Esophagus (tissue), 2 donors: ENCODE results near the gene TMPRSS11D. TPM values are rescaled to one million over a fixed set of nuclear protein-coding genes. Genes with fewer than 3 reads are reported as not detected.
A peak's percentile ranks its signal among the peaks of the same experiment; 100 is the strongest.

Experiments
- H3K27ac ChIP-seq, 2 donors: one replicate each; pipeline ENCODE4 v1.5.1; 2013; ENCODE audit warnings: low read depth in 2 of 2, mild to moderate bottlenecking in 2 of 2, inconsistent platforms in 1 of 2, low read length in 1 of 2, moderate library complexity in 1 of 2
- H3K27me3 ChIP-seq, 2 donors: one replicate each; pipeline ENCODE4 v1.6.1; 2013; ENCODE audit warnings: low read length in 2 of 2, control low read depth in 1 of 2, mild to moderate bottlenecking in 1 of 2; ENCODE audit not compliant: insufficient read depth in 2 of 2, control insufficient read depth in 1 of 2
- H3K36me3 ChIP-seq, 2 donors: one replicate each; pipeline ENCODE4 v1.6.1; 2013; ENCODE audit warnings: low read length in 1 of 2; ENCODE audit not compliant: control insufficient read depth in 2 of 2, insufficient read depth in 2 of 2
- H3K4me1 ChIP-seq, 2 donors: one replicate each; pipeline ENCODE4 v1.6.1; 2013; ENCODE audit warnings: low read length in 1 of 2; ENCODE audit not compliant: control insufficient read depth in 2 of 2, insufficient read depth in 2 of 2
- H3K4me3 ChIP-seq, 2 donors: one replicate each; pipeline ENCODE4 v1.5.1; 2013; ENCODE audit warnings: low read length in 2 of 2, mild to moderate bottlenecking in 2 of 2, low read depth in 1 of 2, moderate library complexity in 1 of 2
- H3K9me3 ChIP-seq, 2 donors: one replicate each; pipeline ENCODE4 v1.6.1; 2013; ENCODE audit warnings: mild to moderate bottlenecking in 2 of 2, low read depth in 1 of 2, low read length in 1 of 2, moderate library complexity in 1 of 2; ENCODE audit not compliant: control insufficient read depth in 2 of 2, insufficient read depth in 1 of 2
- WGBS, 2 donors: extraction: QIAGEN DNeasy Blood & Tissue Kit; methylation state at CpG; one replicate each; pipeline ENCODE4 v1.1.7; 2013; 5-methylcytosine and 5-hydroxymethylcytosine counted together
- polyA plus RNA-seq, 2 donors: library from polyadenylated mRNA; stranded (reverse); fragments of 200-250 nt; gene quantifications; one replicate each; pipeline ENCODE4 v1.2.3, GENCODE V29; 2013
- donor health status: healthy with polysubstance abuse.
- donor health status: Bipolar disorder and iron deficiency.

TMPRSS11D gene
- polyA plus RNA-seq, 2 donors, result 99.0 to 178 TPM

DNA sequence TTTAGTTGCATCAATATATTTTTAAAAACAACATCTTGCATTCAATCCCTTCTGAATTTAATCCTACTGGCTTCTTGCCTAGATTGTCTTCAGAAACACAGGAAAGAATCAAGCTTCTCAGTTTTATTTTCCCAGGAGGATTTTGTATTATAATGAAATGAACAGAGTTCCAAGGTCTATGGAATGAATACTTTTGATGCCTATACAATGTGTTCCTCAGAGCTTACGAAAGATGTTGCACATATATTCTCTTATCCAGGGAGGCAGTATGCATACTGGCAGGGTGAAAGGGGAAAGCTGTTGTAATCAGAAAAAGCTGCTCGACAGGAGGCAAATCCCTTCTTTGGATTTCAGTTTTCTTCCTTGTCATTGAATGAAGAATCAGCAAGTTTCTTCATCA lies 8.8 kb downstream of the TMPRSS11D start:
- Histone ChIP-seq H3K4me3 (peak overlapping the region in 1 of 2 donors; percentile 2), H3K27ac (peak overlapping the region; percentile 35 to 64), H3K9me3 (no peaks in the 10 kb centered on the region), H3K36me3 (no peaks in the 10 kb centered on the region), H3K27me3 (no peaks in the 10 kb centered on the region), H3K4me1 (no peaks in the 10 kb centered on the region)
- WGBS, 2 donors, result 35 to 46% methylated on average over 2 of the region's 2 CpGs

DNA sequence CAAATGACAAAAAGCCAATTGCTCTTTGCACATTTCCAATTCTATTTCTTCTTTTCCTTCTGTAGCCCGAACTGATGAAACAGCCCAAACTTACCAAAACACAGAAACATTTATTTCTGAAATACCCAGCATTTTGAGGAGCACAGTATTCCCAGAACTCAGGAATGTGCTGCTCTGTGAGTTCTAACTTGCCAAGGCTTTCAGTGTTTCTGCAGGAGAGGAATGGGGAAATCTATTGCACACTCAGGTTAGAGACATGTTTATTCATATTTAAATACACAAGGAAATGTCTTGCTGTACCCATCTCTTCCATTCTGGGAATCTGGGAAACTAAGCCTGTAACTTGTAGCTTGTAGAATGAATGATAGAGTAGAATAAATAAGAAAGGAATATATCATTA lies 10.7 kb downstream of the TMPRSS11D start:
- Histone ChIP-seq H3K27ac (no peak overlapping the region), H3K4me1 (no peaks in the 10 kb centered on the region), H3K4me3 (no peak overlapping the region), H3K27me3 (no peaks in the 10 kb centered on the region), H3K9me3 (no peaks in the 10 kb centered on the region), H3K36me3 (no peaks in the 10 kb centered on the region)
- 42 to 61% methylated on average over 1 of the region's 1 CpG for WGBS, 2 donors

DNA sequence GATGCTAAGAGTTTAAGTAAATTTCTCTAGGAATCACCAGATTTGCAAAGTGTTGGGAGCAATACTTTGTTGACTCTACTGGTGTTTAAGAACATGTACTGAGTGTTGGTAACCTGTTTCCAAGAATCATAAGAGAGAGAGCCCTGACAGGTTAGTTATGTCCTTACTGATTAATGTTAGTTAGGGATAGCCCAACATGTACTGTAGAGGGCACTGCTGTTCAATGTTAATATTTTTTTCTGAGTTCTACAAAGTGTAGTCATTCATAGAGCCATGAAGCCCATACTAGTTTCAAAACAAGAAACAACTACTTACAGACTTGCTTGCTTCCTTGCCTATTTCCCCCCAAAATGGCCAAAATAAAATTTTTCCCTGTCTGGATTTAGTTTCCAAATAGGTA lies 11.9 kb downstream of the TMPRSS11D start:
- H3K4me3 ChIP-seq, result no peak overlapping the region
- H3K9me3 ChIP-seq, result no peaks in the 10 kb centered on the region
- H3K4me1 ChIP-seq, result no peaks in the 10 kb centered on the region
- no peaks in the 10 kb centered on the region for H3K36me3 ChIP-seq
- H3K27me3 ChIP-seq, result no peaks in the 10 kb centered on the region
- H3K27ac ChIP-seq, result no peak overlapping the region

DNA sequence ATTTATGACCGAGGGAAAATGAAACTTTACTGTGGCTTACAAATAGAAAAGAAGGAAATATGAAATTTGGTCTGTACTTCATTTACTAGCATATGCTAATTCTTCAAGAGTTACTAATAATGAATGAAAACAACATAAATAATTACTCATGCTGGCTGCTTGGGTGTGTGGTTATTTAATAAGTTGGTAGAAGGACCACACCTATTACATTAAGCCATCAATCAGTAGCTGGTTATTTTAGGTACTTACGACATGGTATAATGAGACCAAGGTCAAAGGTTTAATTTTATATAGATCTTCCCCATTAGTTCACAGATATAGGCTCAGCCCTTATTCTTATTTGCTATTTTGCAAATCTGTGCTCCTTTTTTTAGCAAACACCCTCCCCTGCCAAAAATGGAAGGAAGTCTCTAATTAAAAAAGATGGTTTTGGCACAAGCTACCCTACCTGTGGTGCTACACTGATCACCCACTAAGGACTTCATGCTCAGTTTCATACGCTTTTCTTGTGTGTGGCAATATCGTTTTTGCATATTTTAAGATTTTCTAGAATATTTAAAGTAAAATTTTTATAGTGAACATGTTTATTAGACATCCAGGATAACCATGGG lies 14.1 kb downstream of the TMPRSS11D start:
- Histone ChIP-seq H3K4me1 (no peaks in the 10 kb centered on the region), H3K27ac (peak overlapping the region in 1 of 2 donors; percentile 42)

DNA sequence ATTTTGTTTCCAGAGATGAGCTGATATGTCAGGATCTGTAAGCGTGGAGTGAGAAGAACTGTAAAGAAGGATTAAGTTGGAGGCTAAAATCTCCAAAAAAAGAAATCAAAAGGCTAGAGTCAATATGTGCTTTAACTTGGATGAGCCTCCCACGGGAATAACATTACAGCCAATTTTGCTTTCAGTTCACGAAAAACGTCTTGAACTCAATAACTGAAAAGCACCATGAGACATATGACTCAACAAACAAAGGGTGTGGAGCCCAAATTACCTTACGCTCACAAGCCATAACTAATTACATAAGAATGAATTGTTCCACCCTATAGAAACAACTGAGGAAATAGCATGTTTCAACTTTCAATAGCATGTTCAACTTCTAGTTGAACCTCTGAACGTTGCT lies 22.3 kb downstream of the TMPRSS11D start:
- peak overlapping the region in 1 of 2 donors; percentile 22 for H3K4me3 ChIP-seq
- H3K4me1 ChIP-seq, result no peaks in the 10 kb centered on the region
- no peaks in the 10 kb centered on the region for H3K9me3 ChIP-seq
- H3K27me3 ChIP-seq, result no peaks in the 10 kb centered on the region
- 36 to 42% methylated on average over 6 of the region's 6 CpGs for WGBS, 2 donors
- no peaks in the 10 kb centered on the region for H3K36me3 ChIP-seq
- H3K27ac ChIP-seq, result peak overlapping the region in 1 of 2 donors; percentile 21

More for the DNA sequence above, 14.1 kb downstream of the TMPRSS11D start:
- Histone ChIP-seq H3K27me3 (no peaks in the 10 kb centered on the region), H3K9me3 (no peaks in the 10 kb centered on the region), H3K4me3 (no peak overlapping the region), H3K36me3 (no peaks in the 10 kb centered on the region)
- WGBS, 2 donors, result 71 to 74% methylated on average over 4 of the region's 4 CpGs

DNA sequence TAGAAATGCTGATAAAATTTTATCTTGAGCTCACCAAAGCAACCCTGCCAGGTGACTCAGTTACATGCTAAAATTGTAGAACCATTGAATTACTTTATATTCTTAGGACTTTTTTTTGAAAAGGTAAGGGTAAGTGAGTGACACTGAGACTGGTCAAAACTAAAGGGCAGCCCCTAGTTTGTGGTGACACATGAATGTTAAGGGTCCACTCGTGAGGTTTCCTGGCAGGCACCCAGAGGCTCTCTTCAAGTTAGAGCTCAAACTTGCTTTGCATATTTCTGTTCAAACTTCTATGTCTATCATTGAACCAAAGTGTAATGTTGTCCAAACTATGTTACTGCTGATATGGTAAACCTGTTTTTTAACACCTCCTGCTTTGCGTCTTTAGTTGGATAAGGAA lies 30.5 kb downstream of the TMPRSS11D start:
- Histone ChIP-seq H3K27ac (no peak overlapping the region), H3K4me1 (no peaks in the 10 kb centered on the region), H3K27me3 (no peaks in the 10 kb centered on the region), H3K9me3 (no peaks in the 10 kb centered on the region), H3K4me3 (no peak overlapping the region), H3K36me3 (peaks cover 0 to 4% of the 10 kb centered on the region in 2 donors)
- 61 to 66% methylated on average over 2 of the region's 2 CpGs for WGBS, 2 donors

DNA sequence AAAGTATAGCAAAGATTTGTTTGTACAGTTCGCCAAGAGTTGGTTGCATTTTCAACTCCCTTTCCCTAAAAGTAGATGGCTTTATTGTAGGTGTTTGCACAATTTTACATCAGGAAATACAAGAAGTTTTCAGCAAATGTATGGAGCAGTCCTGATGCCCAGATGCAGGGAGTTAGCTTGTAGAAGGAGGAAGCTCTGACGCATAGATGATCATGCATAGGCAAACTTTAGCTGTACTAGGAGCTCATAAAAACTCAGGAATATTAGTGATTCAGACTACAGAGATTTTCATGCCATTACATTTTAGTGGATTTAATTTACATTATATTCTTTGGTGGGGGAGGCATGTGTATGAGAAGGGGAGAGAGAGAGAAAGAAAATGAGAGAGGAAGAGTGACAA lies 62.9 kb downstream of the TMPRSS11D start:
- 96% methylated on average over 2 of the region's 2 CpGs for WGBS, 2 donors
- Histone ChIP-seq H3K36me3 (no peaks in the 10 kb centered on the region), H3K4me3 (no peak overlapping the region), H3K27ac (no peak overlapping the region), H3K9me3 (no peaks in the 10 kb centered on the region), H3K27me3 (no peaks in the 10 kb centered on the region), H3K4me1 (no peaks in the 10 kb centered on the region)

DNA sequence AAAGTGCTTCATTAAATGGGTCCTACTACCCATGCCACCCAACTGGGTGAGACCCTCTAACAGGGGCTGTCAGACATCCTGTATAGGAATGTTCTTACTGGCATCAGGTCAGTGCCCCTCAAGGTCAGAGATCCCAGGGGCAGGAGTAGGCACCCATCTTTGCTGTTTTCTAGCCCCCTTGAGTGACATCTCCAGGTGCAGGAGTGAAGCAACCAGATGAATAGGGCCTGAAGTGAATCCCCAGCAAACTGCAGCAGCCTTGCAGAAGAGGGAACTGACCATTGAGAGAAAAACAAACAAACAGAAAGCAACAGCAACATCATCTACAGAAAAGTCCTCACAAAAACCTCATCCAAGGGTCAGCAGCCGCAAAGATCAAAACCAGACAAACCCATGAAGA lies 73.8 kb downstream of the TMPRSS11D start:
- H3K4me3 ChIP-seq, result no peak overlapping the region
- H3K27ac ChIP-seq, result no peak overlapping the region
- H3K27me3 ChIP-seq, result no peaks in the 10 kb centered on the region
- H3K9me3 ChIP-seq, result peaks cover 0 to 4% of the 10 kb centered on the region in 2 donors
- WGBS, 2 donors, result 96% methylated on average over 1 of the region's 1 CpG
- peaks cover 0 to 2% of the 10 kb centered on the region in 2 donors for H3K4me1 ChIP-seq
- H3K36me3 ChIP-seq, result no peaks in the 10 kb centered on the region

DNA sequence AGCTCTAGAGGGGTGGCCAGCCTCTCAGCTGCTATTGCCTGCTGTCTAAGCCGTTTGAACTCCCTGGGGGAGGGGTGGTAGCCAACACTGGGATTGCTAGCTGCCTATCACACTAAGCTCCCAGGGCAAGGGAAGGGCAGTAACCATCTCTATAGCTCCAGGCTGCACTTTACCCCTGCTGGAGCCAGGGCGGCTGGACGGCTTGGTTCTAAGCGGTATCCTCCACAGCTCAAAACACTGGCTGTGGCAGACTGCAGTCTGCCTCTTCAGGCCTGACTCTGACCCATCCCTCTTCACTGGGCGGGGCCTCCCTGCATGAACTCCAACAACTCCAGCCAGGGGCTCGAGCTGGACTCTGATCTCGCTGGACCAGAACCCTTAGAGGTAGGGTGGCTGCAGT lies 74.3 kb downstream of the TMPRSS11D start:
- WGBS, 2 donors, result 83 to 85% methylated on average over 7 of the region's 7 CpGs
- Histone ChIP-seq H3K4me3 (no peak overlapping the region), H3K27ac (no peak overlapping the region), H3K27me3 (no peaks in the 10 kb centered on the region), H3K9me3 (peaks cover 0 to 4% of the 10 kb centered on the region in 2 donors), H3K4me1 (peaks cover 0 to 2% of the 10 kb centered on the region in 2 donors), H3K36me3 (no peaks in the 10 kb centered on the region)

DNA sequence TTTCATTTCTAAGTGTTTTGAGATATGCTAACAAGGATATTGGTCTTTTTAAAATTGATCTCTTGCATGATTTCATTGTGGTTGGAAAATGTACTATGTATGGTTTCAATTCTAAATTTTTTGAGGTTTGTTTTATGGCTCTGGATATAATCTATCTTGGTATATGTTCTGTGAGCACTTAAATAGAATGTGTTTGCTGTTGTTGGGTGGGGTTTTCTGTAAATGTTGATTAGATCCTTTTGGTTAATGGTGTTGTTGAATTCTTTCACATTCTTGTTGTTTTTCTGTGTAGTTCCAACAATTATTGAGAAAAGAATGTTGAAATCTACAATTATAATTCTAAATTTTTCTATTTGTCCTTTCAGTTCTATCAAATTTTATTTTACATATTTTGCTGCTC lies 87.0 kb downstream of the TMPRSS11D start:
- no peaks in the 10 kb centered on the region for H3K36me3 ChIP-seq

More for the DNA sequence above, 87.0 kb downstream of the TMPRSS11D start:
- H3K9me3 ChIP-seq, result no peaks in the 10 kb centered on the region
- no peak overlapping the region for H3K27ac ChIP-seq
- H3K4me3 ChIP-seq, result no peak overlapping the region
- H3K4me1 ChIP-seq, result no peaks in the 10 kb centered on the region
- no peaks in the 10 kb centered on the region for H3K27me3 ChIP-seq
